Stimulated activated CD4-positive, alpha-beta T cell treated with anti-CD3 and anti-CD28 coated beads, Interleukin-12 subunit alpha, Interleukin-12 subunit beta, amount 100 ng/mL, for 4 hours (primary cell): ENCODE results near the gene GRIN2A.

ENCODE experiments used
- DNase-seq: peaks from one replicate; pipeline ENCODE4 v3.0.0-alpha.2; 2020

The GRIN2A gene

GRCh38 chr16:10026593-10026992 lies 155.6 kb downstream of the GRIN2A start:
- DNase-seq, result no peak

GRCh38 chr16:10022098-10022497 lies 160.1 kb downstream of the GRIN2A start:
- no peak for DNase-seq

- no peak for DNase-seq
Measured at GRCh38 chr16:10020866-10021265, 161.4 kb downstream of the GRIN2A start.

- DNase-seq, result no peak
Measured at GRCh38 chr16:10016752-10017151, 165.5 kb downstream of the GRIN2A start.

- no peak for DNase-seq
Measured at GRCh38 chr16:10015397-10015796, 166.8 kb downstream of the GRIN2A start.

- DNase-seq, result no peak
Measured at GRCh38 chr16:10013774-10014173, 168.5 kb downstream of the GRIN2A start.

- DNase-seq, result no peak
Measured at GRCh38 chr16:10013364-10013763, 168.9 kb downstream of the GRIN2A start.

GRCh38 chr16:10009684-10010083 lies 172.5 kb downstream of the GRIN2A start:
- DNase-seq, result no peak

GRCh38 chr16:10003486-10003885 lies 178.7 kb downstream of the GRIN2A start:
- DNase-seq, result no peak

GRCh38 chr16:10001258-10001775 lies 180.9 kb downstream of the GRIN2A start:
- no peak for DNase-seq

GRCh38 chr16:9996221-9996620 lies 186.0 kb downstream of the GRIN2A start:
- DNase-seq, result no peak

GRCh38 chr16:9992441-9992840 lies 189.8 kb downstream of the GRIN2A start:
- DNase-seq, result no peak

GRCh38 chr16:9980981-9981380 lies 201.2 kb downstream of the GRIN2A start:
- DNase-seq, result no peak

GRCh38 chr16:9978160-9978725 lies 204.0 kb downstream of the GRIN2A start:
- no peak for DNase-seq

- DNase-seq, result no peak
Measured at GRCh38 chr16:9977333-9977897, 204.8 kb downstream of the GRIN2A start.

GRCh38 chr16:9976601-9977000 lies 205.6 kb downstream of the GRIN2A start:
- no peak for DNase-seq

GRCh38 chr16:9971907-9972306 lies 210.3 kb downstream of the GRIN2A start:
- no peak for DNase-seq

- DNase-seq, result no peak
Measured at GRCh38 chr16:9970796-9971195, 211.4 kb downstream of the GRIN2A start.

- no peak for DNase-seq
Measured at GRCh38 chr16:9970244-9970643, 212.0 kb downstream of the GRIN2A start.

- DNase-seq, result no peak
Measured at GRCh38 chr16:9969580-9969979, 212.6 kb downstream of the GRIN2A start.

GRCh38 chr16:9966569-9967157 lies 215.6 kb downstream of the GRIN2A start:
- no peak for DNase-seq

- no peak for DNase-seq
Measured at GRCh38 chr16:9965079-9965478, 217.1 kb downstream of the GRIN2A start.

- no peak for DNase-seq
Measured at GRCh38 chr16:9964426-9964825, 217.8 kb downstream of the GRIN2A start.

- DNase-seq, result no peak
Measured at GRCh38 chr16:9957433-9957832, 224.8 kb downstream of the GRIN2A start.

- no peak for DNase-seq
Measured at GRCh38 chr16:9957002-9957401, 225.2 kb downstream of the GRIN2A start.
